HEK293 (cell line): ENCODE results near the gene IER3IP1.

Experiments used
- ZNF10 ChIP-seq: fragments of 450-650 bp; formaldehyde crosslinking; IDR thresholded peaks from 2 replicates; pipeline ENCODE4 v1.5.1; 2017; ENCODE audit warnings: missing biosample characterization, missing genetic modification characterization
- ZNF560 ChIP-seq: fragments of 450-650 bp; formaldehyde crosslinking; IDR thresholded peaks from 2 replicates; pipeline ENCODE4 v1.5.1; 2017; ENCODE audit warnings: missing biosample characterization, missing genetic modification characterization, borderline replicate concordance
- ZSCAN18 ChIP-seq: fragments of 450-650 bp; formaldehyde crosslinking; IDR thresholded peaks from 2 replicates; pipeline ENCODE4 v1.5.1; 2016; ENCODE audit warnings: missing biosample characterization, missing genetic modification characterization
- TF ChIP-seq, protein P1 (sequence below): fragments of 450-650 bp; formaldehyde crosslinking; IDR thresholded peaks from 2 replicates; pipeline ENCODE4 v1.5.1; 2016; ENCODE audit warnings: missing biosample characterization, missing genetic modification characterization, low read depth
- TF ChIP-seq, protein P2 (sequence below): fragments of 450-650 bp; formaldehyde crosslinking; IDR thresholded peaks from 2 replicates; pipeline ENCODE4 v1.5.1; 2016; ENCODE audit warnings: missing biosample characterization, missing genetic modification characterization

DNA sequence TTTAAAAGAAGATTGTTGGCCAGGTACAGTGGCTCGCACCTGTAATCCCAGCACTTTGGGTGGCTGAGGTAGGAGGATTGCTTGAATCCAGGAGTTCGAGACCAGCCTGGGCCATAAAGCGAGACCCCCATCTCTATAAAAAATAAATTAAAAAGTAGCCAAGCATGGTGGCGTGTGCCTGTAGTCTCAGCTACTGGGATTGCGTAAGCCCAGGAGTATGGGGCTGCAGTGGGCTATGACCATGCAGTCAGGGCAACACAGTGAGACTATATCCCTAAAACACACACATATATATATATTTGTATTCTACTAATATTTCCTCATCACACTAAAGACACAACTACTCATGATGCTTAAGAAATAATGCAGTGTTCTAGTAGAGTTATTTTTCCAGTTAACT is 33.0 kb downstream of the IER3IP1 start:
- TF ChIP-seq, protein P1, sequence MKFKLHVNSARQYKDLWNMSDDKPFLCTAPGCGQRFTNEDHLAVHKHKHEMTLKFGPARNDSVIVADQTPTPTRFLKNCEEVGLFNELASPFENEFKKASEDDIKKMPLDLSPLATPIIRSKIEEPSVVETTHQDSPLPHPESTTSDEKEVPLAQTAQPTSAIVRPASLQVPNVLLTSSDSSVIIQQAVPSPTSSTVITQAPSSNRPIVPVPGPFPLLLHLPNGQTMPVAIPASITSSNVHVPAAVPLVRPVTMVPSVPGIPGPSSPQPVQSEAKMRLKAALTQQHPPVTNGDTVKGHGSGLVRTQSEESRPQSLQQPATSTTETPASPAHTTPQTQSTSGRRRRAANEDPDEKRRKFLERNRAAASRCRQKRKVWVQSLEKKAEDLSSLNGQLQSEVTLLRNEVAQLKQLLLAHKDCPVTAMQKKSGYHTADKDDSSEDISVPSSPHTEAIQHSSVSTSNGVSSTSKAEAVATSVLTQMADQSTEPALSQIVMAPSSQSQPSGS, result no peak
- TF ChIP-seq, protein P2, sequence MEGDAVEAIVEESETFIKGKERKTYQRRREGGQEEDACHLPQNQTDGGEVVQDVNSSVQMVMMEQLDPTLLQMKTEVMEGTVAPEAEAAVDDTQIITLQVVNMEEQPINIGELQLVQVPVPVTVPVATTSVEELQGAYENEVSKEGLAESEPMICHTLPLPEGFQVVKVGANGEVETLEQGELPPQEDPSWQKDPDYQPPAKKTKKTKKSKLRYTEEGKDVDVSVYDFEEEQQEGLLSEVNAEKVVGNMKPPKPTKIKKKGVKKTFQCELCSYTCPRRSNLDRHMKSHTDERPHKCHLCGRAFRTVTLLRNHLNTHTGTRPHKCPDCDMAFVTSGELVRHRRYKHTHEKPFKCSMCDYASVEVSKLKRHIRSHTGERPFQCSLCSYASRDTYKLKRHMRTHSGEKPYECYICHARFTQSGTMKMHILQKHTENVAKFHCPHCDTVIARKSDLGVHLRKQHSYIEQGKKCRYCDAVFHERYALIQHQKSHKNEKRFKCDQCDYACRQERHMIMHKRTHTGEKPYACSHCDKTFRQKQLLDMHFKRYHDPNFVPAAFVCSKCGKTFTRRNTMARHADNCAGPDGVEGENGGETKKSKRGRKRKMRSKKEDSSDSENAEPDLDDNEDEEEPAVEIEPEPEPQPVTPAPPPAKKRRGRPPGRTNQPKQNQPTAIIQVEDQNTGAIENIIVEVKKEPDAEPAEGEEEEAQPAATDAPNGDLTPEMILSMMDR (tag by site-specific recombination), result no peak
- TF ChIP-seq ZSCAN18 (tag by site-specific recombination) (no peak), ZNF10 (no peak), ZNF560 (tag by site-specific recombination) (no peak)
